ENCODE data around the gene SNRPN. TPM values are rescaled to one million over a fixed set of nuclear protein-coding genes. Genes with fewer than 3 reads are reported as not detected.
"Not testable (repeated sequence)": the region's sequence is repeated elsewhere in the genome, so short reads cannot be mapped to it uniquely, and the experiment has no call there.

Gene SNRPN
- total and polyA plus RNA-seq, 3 experiments from 2014 or later, result 44.0 to 354 (median 44.2) TPM

- H3K36me3 ChIP-seq (ENCODE audit: insufficient read depth, low read length), result peaks cover 23% of the 10 kb centered on the region
- H3K4me1 Mint-ChIP-seq, result peaks cover 0 to 2% (median 0%) of the 10 kb centered on the region in 3 donors
- H3K4me1 ChIP-seq (ENCODE audit: insufficient read depth, low read length), result no peaks in the 10 kb centered on the region
- peaks cover 35 to 78% (median 59%) of the 10 kb centered on the region in 3 donors for H3K36me3 Mint-ChIP-seq
- H3K27me3 ChIP-seq (ENCODE audit: insufficient read depth, low read length, poor library complexity, severe bottlenecking), result no peaks in the 10 kb centered on the region
- peaks cover 21 to 33% (median 24%) of the 10 kb centered on the region in 5 donors for H3K9me3 Mint-ChIP-seq
- ChIA-PET CTCF (interaction anchor here (0.6 kb wide), 1 partner anchor 88 kb away, joined by 3 read pairs; no protein-coding TSS in a partner anchor), POLR2A (no interaction called here)
- H3K27ac Mint-ChIP-seq, result no peak overlapping the region
- H3K27me3 Mint-ChIP-seq, result no peaks in the 10 kb centered on the region
- no peaks in the 10 kb centered on the region for H3K9me3 ChIP-seq (ENCODE audit: low read length)
- H3K4me3 ChIP-seq (ENCODE audit: low read length), result no peak overlapping the region
- no peak overlapping the region for H3K27ac ChIP-seq (ENCODE audit: low read depth, low read length)
- peak overlapping the region in 1 of 7 donors; percentile 27 for H3K4me3 Mint-ChIP-seq
- DNase-seq, result no peak
Measured at GRCh38 chr15:24971772-24972171, 17.0 kb downstream of the SNRPN start.

GRCh38 chr15:24972707-24973106 is 17.9 kb downstream of the SNRPN start:
- H3K27me3 ChIP-seq (ENCODE audit: insufficient read depth, low read length, poor library complexity, severe bottlenecking); DNase-seq; CTCF ChIA-PET; H3K4me3 Mint-ChIP-seq; POLR2A ChIA-PET; H3K27me3 Mint-ChIP-seq; H3K27ac ChIP-seq (ENCODE audit: low read depth, low read length); H3K9me3 ChIP-seq (ENCODE audit: low read length); H3K4me1 ChIP-seq (ENCODE audit: insufficient read depth, low read length); H3K4me3 ChIP-seq (ENCODE audit: low read length); H3K4me1 Mint-ChIP-seq: not testable (repeated sequence)
- H3K9me3 Mint-ChIP-seq, result peaks cover 20 to 33% (median 21%) of the 10 kb centered on the region in 5 donors
- peaks cover 27% of the 10 kb centered on the region for H3K36me3 ChIP-seq (ENCODE audit: insufficient read depth, low read length)
- H3K27ac Mint-ChIP-seq, result peak overlapping the region in 1 of 8 donors; percentile 32
- H3K36me3 Mint-ChIP-seq, result peaks cover 32 to 81% (median 59%) of the 10 kb centered on the region in 3 donors

GRCh38 chr15:24976932-24977331 is 22.1 kb downstream of the SNRPN start:
- Mint-ChIP-seq H3K4me3 (no peak overlapping the region), H3K27ac (no peak overlapping the region), H3K4me1 (no peaks in the 10 kb centered on the region), H3K36me3 (peaks cover 39 to 86% (median 71%) of the 10 kb centered on the region in 3 donors), H3K27me3 (no peaks in the 10 kb centered on the region), H3K9me3 (peaks cover 22 to 58% (median 35%) of the 10 kb centered on the region in 5 donors)
- CTCF ChIA-PET, result interaction anchor here (1.2 kb wide), 1 partner anchor 9 kb away, joined by 3 read pairs; no protein-coding TSS in a partner anchor
- H3K27me3 ChIP-seq (ENCODE audit: insufficient read depth, low read length, poor library complexity, severe bottlenecking), result no peaks in the 10 kb centered on the region
- peaks cover 53% of the 10 kb centered on the region for H3K36me3 ChIP-seq (ENCODE audit: insufficient read depth, low read length)
- H3K4me1 ChIP-seq (ENCODE audit: insufficient read depth, low read length), result no peaks in the 10 kb centered on the region
- H3K4me3 ChIP-seq (ENCODE audit: low read length), result no peak overlapping the region
- no peak overlapping the region for H3K27ac ChIP-seq (ENCODE audit: low read depth, low read length)
- POLR2A ChIA-PET, result no interaction called here
- no peaks in the 10 kb centered on the region for H3K9me3 ChIP-seq (ENCODE audit: low read length)
- no peak for DNase-seq

- H3K9me3 ChIP-seq (ENCODE audit: low read length), result no peaks in the 10 kb centered on the region
- Mint-ChIP-seq H3K27me3 (no peaks in the 10 kb centered on the region), H3K4me1 (no peaks in the 10 kb centered on the region), H3K4me3 (no peak overlapping the region), H3K27ac (no peak overlapping the region), H3K9me3 (peaks cover 25 to 65% (median 42%) of the 10 kb centered on the region in 5 donors), H3K36me3 (peaks cover 43 to 91% (median 78%) of the 10 kb centered on the region in 3 donors)
- CTCF ChIA-PET, result interaction anchor here (1.2 kb wide), 1 partner anchor 10 kb away, joined by 3 read pairs; no protein-coding TSS in a partner anchor
- H3K27me3 ChIP-seq (ENCODE audit: insufficient read depth, low read length, poor library complexity, severe bottlenecking), result no peaks in the 10 kb centered on the region
- DNase-seq, result no peak
- H3K4me1 ChIP-seq (ENCODE audit: insufficient read depth, low read length), result no peaks in the 10 kb centered on the region
- H3K36me3 ChIP-seq (ENCODE audit: insufficient read depth, low read length), result peaks cover 60% of the 10 kb centered on the region
- no peak overlapping the region for H3K4me3 ChIP-seq (ENCODE audit: low read length)
- POLR2A ChIA-PET, result no interaction called here
- no peak overlapping the region for H3K27ac ChIP-seq (ENCODE audit: low read depth, low read length)
Measured at GRCh38 chr15:24977686-24978085, 22.9 kb downstream of the SNRPN start.

GRCh38 chr15:24985224-24985623 is 30.4 kb downstream of the SNRPN start:
- Mint-ChIP-seq H3K36me3 (peaks cover 36 to 90% (median 88%) of the 10 kb centered on the region in 3 donors), H3K27ac (no peak overlapping the region), H3K4me1 (peaks cover 0 to 7% (median 0%) of the 10 kb centered on the region in 3 donors), H3K9me3 (peaks cover 38 to 75% (median 54%) of the 10 kb centered on the region in 5 donors), H3K4me3 (no peak overlapping the region), H3K27me3 (no peaks in the 10 kb centered on the region)
- H3K4me1 ChIP-seq (ENCODE audit: insufficient read depth, low read length), result no peaks in the 10 kb centered on the region
- H3K27ac ChIP-seq (ENCODE audit: low read depth, low read length), result no peak overlapping the region
- peaks cover 48% of the 10 kb centered on the region for H3K36me3 ChIP-seq (ENCODE audit: insufficient read depth, low read length)
- ChIA-PET POLR2A (no interaction called here), CTCF (no interaction called here)
- no peaks in the 10 kb centered on the region for H3K27me3 ChIP-seq (ENCODE audit: insufficient read depth, low read length, poor library complexity, severe bottlenecking)
- DNase-seq, result no peak
- peaks cover 11% of the 10 kb centered on the region for H3K9me3 ChIP-seq (ENCODE audit: low read length)
- H3K4me3 ChIP-seq (ENCODE audit: low read length), result no peak overlapping the region

- Histone ChIP-seq H3K4me3 (ENCODE audit: low read length) (no peak overlapping the region), H3K27ac (ENCODE audit: low read depth, low read length) (no peak overlapping the region), H3K36me3 (ENCODE audit: insufficient read depth, low read length) (peaks cover 44% of the 10 kb centered on the region), H3K4me1 (ENCODE audit: insufficient read depth, low read length) (no peaks in the 10 kb centered on the region), H3K9me3 (ENCODE audit: low read length) (peaks cover 17% of the 10 kb centered on the region), H3K27me3 (ENCODE audit: insufficient read depth, low read length, poor library complexity, severe bottlenecking) (no peaks in the 10 kb centered on the region)
- ChIA-PET POLR2A (no interaction called here), CTCF (no interaction called here)
- H3K9me3 Mint-ChIP-seq, result peaks cover 38 to 81% (median 54%) of the 10 kb centered on the region in 5 donors
- H3K36me3 Mint-ChIP-seq, result peaks cover 33 to 91% (median 88%) of the 10 kb centered on the region in 3 donors
- H3K27ac Mint-ChIP-seq, result peak overlapping the region in 1 of 8 donors; percentile 33
- no peak for DNase-seq
- no peak overlapping the region for H3K4me3 Mint-ChIP-seq
- peaks cover 0 to 7% (median 0%) of the 10 kb centered on the region in 3 donors for H3K4me1 Mint-ChIP-seq
- no peaks in the 10 kb centered on the region for H3K27me3 Mint-ChIP-seq
Measured at GRCh38 chr15:24986653-24987052, 31.9 kb downstream of the SNRPN start.

- H3K27me3 ChIP-seq (ENCODE audit: insufficient read depth, low read length, poor library complexity, severe bottlenecking), result no peaks in the 10 kb centered on the region
- no peaks in the 10 kb centered on the region for H3K4me1 Mint-ChIP-seq
- no peaks in the 10 kb centered on the region for H3K27me3 Mint-ChIP-seq
- H3K9me3 Mint-ChIP-seq, result peaks cover 56 to 85% (median 66%) of the 10 kb centered on the region in 5 donors
- CTCF ChIA-PET, result no interaction called here
- H3K9me3 ChIP-seq (ENCODE audit: low read length), result peaks cover 8% of the 10 kb centered on the region
- H3K36me3 ChIP-seq (ENCODE audit: insufficient read depth, low read length), result peaks cover 4% of the 10 kb centered on the region
- POLR2A ChIA-PET, result no interaction called here
- H3K36me3 Mint-ChIP-seq, result peaks cover 25 to 60% (median 48%) of the 10 kb centered on the region in 3 donors
- no peak for DNase-seq
- no peak overlapping the region for H3K27ac ChIP-seq (ENCODE audit: low read depth, low read length)
- no peak overlapping the region for H3K27ac Mint-ChIP-seq
- no peaks in the 10 kb centered on the region for H3K4me1 ChIP-seq (ENCODE audit: insufficient read depth, low read length)
- no peak overlapping the region for H3K4me3 Mint-ChIP-seq
- no peak overlapping the region for H3K4me3 ChIP-seq (ENCODE audit: low read length)
Measured at GRCh38 chr15:25019434-25019833, 64.6 kb downstream of the SNRPN start.

GRCh38 chr15:25022233-25022632 is 67.4 kb downstream of the SNRPN start:
- Histone ChIP-seq H3K9me3 (ENCODE audit: low read length) (no peaks in the 10 kb centered on the region), H3K4me3 (ENCODE audit: low read length) (no peak overlapping the region), H3K4me1 (ENCODE audit: insufficient read depth, low read length) (no peaks in the 10 kb centered on the region), H3K27ac (ENCODE audit: low read depth, low read length) (no peak overlapping the region), H3K27me3 (ENCODE audit: insufficient read depth, low read length, poor library complexity, severe bottlenecking) (no peaks in the 10 kb centered on the region), H3K36me3 (ENCODE audit: insufficient read depth, low read length) (peaks cover 4% of the 10 kb centered on the region)
- H3K27me3 Mint-ChIP-seq, result no peaks in the 10 kb centered on the region
- H3K27ac Mint-ChIP-seq, result no peak overlapping the region
- POLR2A ChIA-PET, result no interaction called here
- no peak for DNase-seq
- H3K4me3 Mint-ChIP-seq, result no peak overlapping the region
- H3K36me3 Mint-ChIP-seq, result peaks cover 33 to 70% (median 68%) of the 10 kb centered on the region in 3 donors
- no peaks in the 10 kb centered on the region for H3K4me1 Mint-ChIP-seq
- CTCF ChIA-PET, result no interaction called here
- H3K9me3 Mint-ChIP-seq, result peaks cover 53 to 84% (median 69%) of the 10 kb centered on the region in 5 donors

All from CD8-positive, alpha-beta memory T cell (primary cell).